Neural progenitor cell (in vitro differentiated cells): ENCODE data around the gene COMTD1. TPM values are rescaled to one million over a fixed set of nuclear protein-coding genes. Genes with fewer than 3 reads are reported as not detected.

ENCODE experiments used
- DNase-seq: peaks from one replicate; pipeline ENCODE4 v3.0.0-alpha.2; 2016; ENCODE audit warnings: low spot score
- H2AFZ ChIP-seq: fragments of 200-600 bp; sonication (generic); replicated peaks from 2 replicates; pipeline ENCODE4 v1.6.1; 2016; ENCODE audit warnings: antibody characterized with exemption
- H3F3A ChIP-seq: fragments of 200-600 bp; sonication (generic); 2 replicates; pipeline ENCODE4 v1.6.1; 2016; ENCODE audit warnings: antibody characterized with exemption, low read depth
- H3K27ac ChIP-seq: fragments of 200-600 bp; sonication (generic); 2 replicates; pipeline ENCODE4 v1.5.1; 2016; ENCODE audit warnings: mild to moderate bottlenecking
- H3K27me3 ChIP-seq: fragments of 200-600 bp; sonication (generic); 2 replicates; pipeline ENCODE4 v1.6.1; 2016; ENCODE audit warnings: mild to moderate bottlenecking, moderate library complexity
- H3K36me3 ChIP-seq: fragments of 200-600 bp; sonication (generic); 2 replicates; pipeline ENCODE4 v1.5.1; 2016
- H3K4me1 ChIP-seq: fragments of 200-600 bp; sonication (generic); 2 replicates; pipeline ENCODE4 v1.6.1; 2016; ENCODE audit warnings: mixed run types
- H3K4me2 ChIP-seq: fragments of 200-600 bp; sonication (generic); 2 replicates; pipeline ENCODE4 v1.6.1; 2016
- H3K4me3 ChIP-seq: fragments of 200-600 bp; sonication (generic); 2 replicates; pipeline ENCODE4 v1.5.1; 2016
- H3K79me2 ChIP-seq: fragments of 200-600 bp; sonication (generic); 2 replicates; pipeline ENCODE4 v1.6.1; 2016; ENCODE audit warnings: low read depth
- H3K9ac ChIP-seq: fragments of 200-600 bp; sonication (generic); 2 replicates; pipeline ENCODE4 v1.6.1; 2016
- H3K9me3 ChIP-seq: fragments of 200-600 bp; sonication (generic); 2 replicates; pipeline ENCODE4 v1.5.1; 2016; ENCODE audit warnings: low read depth
- H4K20me1 ChIP-seq: fragments of 200-600 bp; sonication (generic); 2 replicates; pipeline ENCODE4 v1.6.1; 2016; ENCODE audit warnings: low read depth
- H3K27ac Mint-ChIP-seq: 3 replicates; pipeline ENCODE4 v1.8.0; 2021; ENCODE audit warnings: mixed read lengths
- H3K27me3 Mint-ChIP-seq: 2 replicates; pipeline ENCODE4 v1.8.0; 2022; ENCODE audit warnings: low read depth, mild to moderate bottlenecking, inconsistent platforms, moderate library complexity, mixed read lengths; ENCODE audit not compliant: insufficient read depth
- H3K36me3 Mint-ChIP-seq: 3 replicates; pipeline ENCODE4 v1.8.0; 2021; ENCODE audit warnings: mixed read lengths
- H3K4me1 Mint-ChIP-seq: 3 replicates; pipeline ENCODE4 v1.8.0; 2021; ENCODE audit warnings: mixed read lengths
- H3K4me3 Mint-ChIP-seq: 3 replicates; pipeline ENCODE4 v1.8.0; 2021; ENCODE audit warnings: mild to moderate bottlenecking, moderate library complexity, mixed read lengths
- H3K9me3 Mint-ChIP-seq: 3 replicates; pipeline ENCODE4 v1.8.0; 2020; ENCODE audit warnings: mixed read lengths
- EZH2 ChIP-seq: fragments of 200-600 bp; sonication (generic); IDR thresholded peaks from 2 replicates; pipeline ENCODE4 v1.6.1; 2017; ENCODE audit warnings: antibody characterized with exemption, mild to moderate bottlenecking, moderate library complexity
- EZH2phosphoT487 ChIP-seq: fragments of 200-600 bp; sonication (generic); IDR thresholded peaks from 2 replicates; pipeline ENCODE4 v1.6.1; 2017; ENCODE audit warnings: antibody characterized with exemption
- total RNA-seq: library from RNA; depleted of rRNA; stranded (reverse); fragments of >200 nt; gene quantifications from 2 replicates; pipeline ENCODE4 v1.2.3, GENCODE V29; 2015; ENCODE audit warnings: low replicate concordance
- TF ChIP-seq, protein P1 (sequence below): fragments of 200-600 bp; sonication (generic); IDR thresholded peaks from 2 replicates; pipeline ENCODE4 v1.5.1; 2017; ENCODE audit warnings: antibody characterized with exemption, mild to moderate bottlenecking

COMTD1 gene
- total RNA-seq, 1 donor from 2014 or later = 2.1 TPM

DNA sequence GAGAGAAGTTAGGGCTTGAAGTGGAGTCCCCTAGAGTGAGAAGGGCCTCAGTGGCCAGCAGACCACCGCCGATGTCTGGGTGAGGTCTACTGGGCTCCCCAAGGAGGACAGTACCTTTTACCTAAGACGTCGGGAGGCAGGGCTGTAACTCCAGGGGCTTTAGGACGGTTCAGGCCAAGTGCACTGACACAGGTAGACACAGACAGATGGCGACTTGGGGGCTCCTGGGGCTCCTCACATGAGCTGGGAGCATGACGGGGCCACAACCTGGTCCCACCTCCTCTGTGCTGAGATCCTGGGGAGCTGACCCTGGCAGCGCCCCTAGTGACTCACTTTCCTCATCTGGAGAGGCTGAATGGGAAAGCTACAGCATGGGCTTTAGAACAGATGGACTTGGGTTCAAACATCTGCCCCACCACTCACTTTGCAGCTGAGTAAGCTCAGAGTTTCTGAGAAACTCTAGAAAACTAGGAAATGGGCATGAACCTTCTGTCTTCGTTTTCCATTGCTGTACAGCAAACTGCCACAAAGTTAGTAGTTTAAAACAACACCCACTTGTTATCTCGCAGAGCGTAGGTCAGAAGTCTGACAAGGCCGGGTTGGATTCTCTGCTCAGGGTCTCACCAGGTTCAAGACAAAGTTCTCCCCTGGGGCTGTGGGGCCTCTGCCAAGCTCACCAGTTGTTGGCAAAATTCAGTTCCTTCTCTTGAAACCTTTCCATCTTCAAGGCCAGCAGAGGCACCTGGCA, 4.7 kb upstream of the COMTD1 start:
- H4K20me1 ChIP-seq = no peaks in the 10 kb centered on the region
- Mint-ChIP-seq H3K9me3 (no peaks in the 10 kb centered on the region), H3K4me1 (peaks cover 5% of the 10 kb centered on the region), H3K4me3 (no peak overlapping the region), H3K36me3 (no peaks in the 10 kb centered on the region), H3K27me3 (peaks cover 5% of the 10 kb centered on the region), H3K27ac (no peak overlapping the region)
- no peaks in the 10 kb centered on the region for H3K4me1 ChIP-seq
- H3K4me2 ChIP-seq = no peak overlapping the region
- H3K27ac ChIP-seq = no peak overlapping the region
- H3K4me3 ChIP-seq = no peak overlapping the region
- no peaks in the 10 kb centered on the region for H3K79me2 ChIP-seq
- DNase-seq = no peak
- H2AFZ ChIP-seq = no peak overlapping the region
- no peak for TF ChIP-seq EZH2phosphoT487
- TF ChIP-seq EZH2 = no peak
- TF ChIP-seq, protein P1, sequence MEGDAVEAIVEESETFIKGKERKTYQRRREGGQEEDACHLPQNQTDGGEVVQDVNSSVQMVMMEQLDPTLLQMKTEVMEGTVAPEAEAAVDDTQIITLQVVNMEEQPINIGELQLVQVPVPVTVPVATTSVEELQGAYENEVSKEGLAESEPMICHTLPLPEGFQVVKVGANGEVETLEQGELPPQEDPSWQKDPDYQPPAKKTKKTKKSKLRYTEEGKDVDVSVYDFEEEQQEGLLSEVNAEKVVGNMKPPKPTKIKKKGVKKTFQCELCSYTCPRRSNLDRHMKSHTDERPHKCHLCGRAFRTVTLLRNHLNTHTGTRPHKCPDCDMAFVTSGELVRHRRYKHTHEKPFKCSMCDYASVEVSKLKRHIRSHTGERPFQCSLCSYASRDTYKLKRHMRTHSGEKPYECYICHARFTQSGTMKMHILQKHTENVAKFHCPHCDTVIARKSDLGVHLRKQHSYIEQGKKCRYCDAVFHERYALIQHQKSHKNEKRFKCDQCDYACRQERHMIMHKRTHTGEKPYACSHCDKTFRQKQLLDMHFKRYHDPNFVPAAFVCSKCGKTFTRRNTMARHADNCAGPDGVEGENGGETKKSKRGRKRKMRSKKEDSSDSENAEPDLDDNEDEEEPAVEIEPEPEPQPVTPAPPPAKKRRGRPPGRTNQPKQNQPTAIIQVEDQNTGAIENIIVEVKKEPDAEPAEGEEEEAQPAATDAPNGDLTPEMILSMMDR = no peak
- H3K9me3 ChIP-seq = no peaks in the 10 kb centered on the region
- H3F3A ChIP-seq = no peaks in the 10 kb centered on the region
- peaks cover 1% of the 10 kb centered on the region for H3K27me3 ChIP-seq
- no peaks in the 10 kb centered on the region for H3K36me3 ChIP-seq
- no peak overlapping the region for H3K9ac ChIP-seq

DNA sequence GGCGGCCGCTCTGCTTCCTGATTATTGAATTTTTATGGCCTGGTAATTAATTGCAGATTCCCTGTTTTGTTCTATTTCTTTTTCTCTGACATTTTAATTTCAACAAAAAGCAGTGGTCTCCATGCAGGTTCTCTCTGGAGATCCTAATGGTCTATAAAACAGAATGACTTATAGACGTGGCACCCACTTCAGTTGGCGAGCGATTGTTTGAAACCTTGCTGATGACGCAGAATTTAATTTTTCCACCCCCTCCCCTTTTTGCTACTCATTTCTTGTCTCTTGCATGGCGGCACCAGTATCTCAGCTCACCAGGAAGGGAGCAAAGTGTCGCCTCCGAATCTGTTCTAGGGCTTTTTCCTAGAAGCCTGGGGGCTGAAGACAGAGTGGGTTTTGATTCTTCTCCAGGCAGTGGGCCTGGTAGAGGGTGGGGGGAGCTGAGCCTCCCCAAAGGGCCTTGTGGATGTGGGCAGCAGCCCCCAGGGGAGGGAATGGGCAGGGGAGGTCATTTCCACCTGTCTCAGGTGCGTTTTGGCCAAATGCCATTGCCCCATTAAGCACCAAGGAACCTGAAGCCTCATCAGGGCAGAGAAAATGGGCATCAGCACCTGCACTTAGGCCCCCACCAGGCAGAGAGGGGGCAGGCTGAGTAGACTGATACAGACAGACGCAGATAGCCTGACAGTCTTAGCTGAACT, 3.5 kb upstream of the COMTD1 start:
- Histone ChIP-seq H3K9me3 (no peaks in the 10 kb centered on the region), H3K4me3 (no peak overlapping the region), H3K36me3 (no peaks in the 10 kb centered on the region), H2AFZ (no peak overlapping the region), H3K27me3 (peaks cover 7% of the 10 kb centered on the region), H3K9ac (no peak overlapping the region), H4K20me1 (no peaks in the 10 kb centered on the region), H3F3A (peaks cover 12% of the 10 kb centered on the region), H3K4me1 (no peaks in the 10 kb centered on the region), H3K27ac (no peak overlapping the region), H3K79me2 (no peaks in the 10 kb centered on the region), H3K4me2 (no peak overlapping the region)
- H3K9me3 Mint-ChIP-seq = no peaks in the 10 kb centered on the region
- DNase-seq = no peak
- no peak for TF ChIP-seq EZH2
- no peak for TF ChIP-seq EZH2phosphoT487
- TF ChIP-seq, protein P1 = no peak
- peaks cover 3% of the 10 kb centered on the region for H3K27me3 Mint-ChIP-seq
- H3K4me3 Mint-ChIP-seq = no peak overlapping the region
- no peak overlapping the region for H3K27ac Mint-ChIP-seq
- H3K4me1 Mint-ChIP-seq = peaks cover 5% of the 10 kb centered on the region
- H3K36me3 Mint-ChIP-seq = no peaks in the 10 kb centered on the region

DNA sequence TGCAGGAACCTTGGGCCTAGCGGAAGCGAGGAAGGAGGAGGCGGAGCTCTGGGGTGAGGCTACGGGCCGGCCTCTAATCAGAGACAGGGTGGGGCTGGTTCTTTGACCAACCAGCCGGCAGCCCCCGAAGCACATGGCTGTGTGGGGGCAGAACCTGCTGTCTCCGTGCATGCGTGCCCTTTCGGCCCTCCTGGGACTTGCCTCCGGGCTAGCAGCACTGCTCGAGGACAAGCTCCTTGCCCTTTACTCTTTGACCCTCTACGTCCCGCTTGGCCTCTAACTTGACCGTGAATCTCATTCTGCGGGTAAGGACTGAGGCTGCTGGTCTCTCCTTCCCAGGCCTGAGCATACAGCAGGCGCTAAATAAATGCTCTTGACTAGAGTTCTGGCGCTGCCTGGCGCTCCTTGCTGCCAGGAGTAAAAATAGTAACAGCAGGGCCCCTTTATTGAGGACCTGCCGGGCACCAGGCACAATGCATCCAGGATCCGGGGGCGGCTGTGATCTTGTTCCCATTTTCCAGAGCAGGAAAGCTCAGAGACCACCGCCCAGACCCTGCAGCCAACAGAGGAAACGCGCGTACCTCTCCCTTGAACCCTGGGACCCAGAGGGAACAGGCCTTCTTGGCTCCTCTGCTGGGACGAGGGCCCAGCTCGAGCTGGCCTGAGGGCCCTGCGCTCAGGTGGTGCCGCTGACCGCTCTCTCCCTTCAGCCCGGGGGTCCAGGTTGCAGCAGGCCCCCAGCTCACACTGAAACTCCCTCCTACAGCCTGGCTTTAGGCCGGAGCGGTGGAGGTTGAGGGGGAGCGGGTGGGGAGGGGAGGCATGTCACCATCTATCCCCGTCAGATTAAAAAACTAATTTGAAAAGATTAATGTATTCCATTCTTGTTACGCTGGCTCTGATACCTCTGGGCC, 2.7 kb upstream of the COMTD1 start:
- peaks cover 7% of the 10 kb centered on the region for H3K27me3 ChIP-seq
- peaks cover under 1% of the 10 kb centered on the region for H4K20me1 ChIP-seq
- DNase-seq = no peak
- H3K27me3 Mint-ChIP-seq = peaks cover 3% of the 10 kb centered on the region
- H3K27ac Mint-ChIP-seq = no peak overlapping the region
- no peaks in the 10 kb centered on the region for H3K36me3 ChIP-seq
- peaks cover 6% of the 10 kb centered on the region for H3K4me1 Mint-ChIP-seq
- H3K27ac ChIP-seq = no peak overlapping the region
- no peaks in the 10 kb centered on the region for H3K36me3 Mint-ChIP-seq
- no peak overlapping the region for H3K4me3 ChIP-seq
- no peak overlapping the region for H2AFZ ChIP-seq
- H3K9me3 ChIP-seq = no peaks in the 10 kb centered on the region
- H3K9me3 Mint-ChIP-seq = no peaks in the 10 kb centered on the region
- no peak overlapping the region for H3K4me3 Mint-ChIP-seq
- H3F3A ChIP-seq = peaks cover 18% of the 10 kb centered on the region
- no peak overlapping the region for H3K4me2 ChIP-seq
- no peak overlapping the region for H3K9ac ChIP-seq
- TF ChIP-seq EZH2phosphoT487 (no peak), EZH2 (no peak)
- TF ChIP-seq, protein P1 = no peak
- H3K4me1 ChIP-seq = no peaks in the 10 kb centered on the region
- no peaks in the 10 kb centered on the region for H3K79me2 ChIP-seq
